ENCODE results near the gene TSPAN13.

DNA sequence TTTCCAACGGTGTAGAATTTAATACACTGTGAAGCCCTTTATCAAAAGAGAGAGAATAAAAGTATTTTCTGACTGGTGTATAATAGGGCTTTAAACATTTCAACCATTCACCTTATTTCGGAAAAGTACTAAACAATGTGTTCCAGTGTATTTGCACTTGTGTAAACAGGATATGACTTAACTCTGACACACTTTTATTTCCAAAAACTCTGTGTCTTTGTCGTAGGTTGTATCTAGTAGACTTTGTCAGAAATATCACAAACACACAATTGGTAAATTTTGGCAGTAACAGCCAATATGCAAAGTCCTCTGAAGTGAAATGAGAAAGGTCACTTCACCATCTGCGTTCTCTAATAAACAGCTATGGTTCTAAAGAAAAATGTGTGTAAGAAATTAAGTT is 10.3 kb upstream of the TSPAN13 start:
- no peak for TF ChIP-seq ZNF302 (CRISPR knock-in tag; IDR thresholded peaks at IDR 0.05)
- TF ChIP-seq, protein P1, sequence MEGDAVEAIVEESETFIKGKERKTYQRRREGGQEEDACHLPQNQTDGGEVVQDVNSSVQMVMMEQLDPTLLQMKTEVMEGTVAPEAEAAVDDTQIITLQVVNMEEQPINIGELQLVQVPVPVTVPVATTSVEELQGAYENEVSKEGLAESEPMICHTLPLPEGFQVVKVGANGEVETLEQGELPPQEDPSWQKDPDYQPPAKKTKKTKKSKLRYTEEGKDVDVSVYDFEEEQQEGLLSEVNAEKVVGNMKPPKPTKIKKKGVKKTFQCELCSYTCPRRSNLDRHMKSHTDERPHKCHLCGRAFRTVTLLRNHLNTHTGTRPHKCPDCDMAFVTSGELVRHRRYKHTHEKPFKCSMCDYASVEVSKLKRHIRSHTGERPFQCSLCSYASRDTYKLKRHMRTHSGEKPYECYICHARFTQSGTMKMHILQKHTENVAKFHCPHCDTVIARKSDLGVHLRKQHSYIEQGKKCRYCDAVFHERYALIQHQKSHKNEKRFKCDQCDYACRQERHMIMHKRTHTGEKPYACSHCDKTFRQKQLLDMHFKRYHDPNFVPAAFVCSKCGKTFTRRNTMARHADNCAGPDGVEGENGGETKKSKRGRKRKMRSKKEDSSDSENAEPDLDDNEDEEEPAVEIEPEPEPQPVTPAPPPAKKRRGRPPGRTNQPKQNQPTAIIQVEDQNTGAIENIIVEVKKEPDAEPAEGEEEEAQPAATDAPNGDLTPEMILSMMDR (IDR thresholded peaks at IDR 0.05), result no peak
- TF ChIP-seq POLR2A (IDR thresholded peaks at IDR 0.05; ENCODE audit: low read length), result no peak
- no peak for TF ChIP-seq NFE2L2 (conservative IDR thresholded peaks at IDR 0.05; ENCODE audit: low read length)
- TF ChIP-seq, protein P2, sequence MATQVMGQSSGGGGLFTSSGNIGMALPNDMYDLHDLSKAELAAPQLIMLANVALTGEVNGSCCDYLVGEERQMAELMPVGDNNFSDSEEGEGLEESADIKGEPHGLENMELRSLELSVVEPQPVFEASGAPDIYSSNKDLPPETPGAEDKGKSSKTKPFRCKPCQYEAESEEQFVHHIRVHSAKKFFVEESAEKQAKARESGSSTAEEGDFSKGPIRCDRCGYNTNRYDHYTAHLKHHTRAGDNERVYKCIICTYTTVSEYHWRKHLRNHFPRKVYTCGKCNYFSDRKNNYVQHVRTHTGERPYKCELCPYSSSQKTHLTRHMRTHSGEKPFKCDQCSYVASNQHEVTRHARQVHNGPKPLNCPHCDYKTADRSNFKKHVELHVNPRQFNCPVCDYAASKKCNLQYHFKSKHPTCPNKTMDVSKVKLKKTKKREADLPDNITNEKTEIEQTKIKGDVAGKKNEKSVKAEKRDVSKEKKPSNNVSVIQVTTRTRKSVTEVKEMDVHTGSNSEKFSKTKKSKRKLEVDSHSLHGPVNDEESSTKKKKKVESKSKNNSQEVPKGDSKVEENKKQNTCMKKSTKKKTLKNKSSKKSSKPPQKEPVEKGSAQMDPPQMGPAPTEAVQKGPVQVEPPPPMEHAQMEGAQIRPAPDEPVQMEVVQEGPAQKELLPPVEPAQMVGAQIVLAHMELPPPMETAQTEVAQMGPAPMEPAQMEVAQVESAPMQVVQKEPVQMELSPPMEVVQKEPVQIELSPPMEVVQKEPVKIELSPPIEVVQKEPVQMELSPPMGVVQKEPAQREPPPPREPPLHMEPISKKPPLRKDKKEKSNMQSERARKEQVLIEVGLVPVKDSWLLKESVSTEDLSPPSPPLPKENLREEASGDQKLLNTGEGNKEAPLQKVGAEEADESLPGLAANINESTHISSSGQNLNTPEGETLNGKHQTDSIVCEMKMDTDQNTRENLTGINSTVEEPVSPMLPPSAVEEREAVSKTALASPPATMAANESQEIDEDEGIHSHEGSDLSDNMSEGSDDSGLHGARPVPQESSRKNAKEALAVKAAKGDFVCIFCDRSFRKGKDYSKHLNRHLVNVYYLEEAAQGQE (IDR thresholded peaks at IDR 0.05), result no peak
- TF ChIP-seq MYC (IDR thresholded peaks at IDR 0.05; ENCODE audit: borderline replicate concordance, low read length), result no peak
- TF ChIP-seq CBX2 (IDR thresholded peaks at IDR 0.05; ENCODE audit: borderline replicate concordance, low read depth), result no peak
- TF ChIP-seq MAFK (IDR thresholded peaks at IDR 0.05; ENCODE audit: partially characterized antibody), result no peak

Data from A549 (cell line).